Caco-2 (cell line): ENCODE data around the gene ZMYND8. TPM values are rescaled to one million over a fixed set of nuclear protein-coding genes. Genes with fewer than 3 reads are reported as not detected.
"Not testable (repeated sequence)": the region's sequence is repeated elsewhere in the genome, so short reads cannot be mapped to it uniquely, and the experiment has no call there.

Source experiments
- BruUV-seq: library from RNA; stranded (reverse); fragments of 400-500 nt; replicated peaks from 2 replicates; lab custom pipeline; 2021; lab: Mats Ljungman, UMichigan
- CTCF ChIA-PET: fragments of 300-600 bp; sonication (Branson Sonifier 250); formaldehyde crosslinking; loops from one replicate; lab custom pipeline; 2022; ENCODE audit warnings: antibody characterized with exemption; lab: Charles Lee
- POLR2A ChIA-PET: fragments of 300-600 bp; sonication (Branson Sonifier 250); formaldehyde crosslinking; loops from one replicate; lab custom pipeline; 2022; ENCODE audit warnings: antibody characterized with exemption; lab: Charles Lee
- DNase-seq, 2 experiments: peaks; one replicate each; pipeline versions ENCODE4 v3.0.0 to v3.0.0-alpha.2; 2020 to 2022
- H3K27me3 ChIP-seq: replicated peaks from 2 replicates; pipeline ENCODE4 v1.6.0; 2011; ENCODE audit warnings: low read length; ENCODE audit not compliant: control insufficient read depth, insufficient read depth
- H3K36me3 ChIP-seq: 2 replicates; pipeline ENCODE4 v1.5.1; 2011; ENCODE audit warnings: low read length; ENCODE audit not compliant: control insufficient read depth, insufficient read depth
- H3K4me1 ChIP-seq: fragments of 250-450 bp; sonication (Bioruptor Pico); 2 replicates; pipeline ENCODE4 v1.5.1; 2020; ENCODE audit warnings: mild to moderate bottlenecking
- H3K4me3 ChIP-seq: 2 replicates; pipeline ENCODE4 v1.5.1; 2011; ENCODE audit warnings: low read depth, mild to moderate bottlenecking, control low read depth, low read length
- H3K9me3 ChIP-seq: fragments of 250-450 bp; sonication (Bioruptor Pico); 2 replicates; pipeline ENCODE4 v1.5.1; 2020; ENCODE audit warnings: mild to moderate bottlenecking, moderate library complexity
- H3K27ac Mint-ChIP-seq: one replicate; pipeline ENCODE4 v1.8.0; 2022; ENCODE audit warnings: mixed read lengths; ENCODE audit not compliant: unreplicated experiment
- H3K27me3 Mint-ChIP-seq: one replicate; pipeline ENCODE4 v1.8.0; 2022; ENCODE audit warnings: mixed read lengths; ENCODE audit not compliant: insufficient read depth, unreplicated experiment
- H3K36me3 Mint-ChIP-seq: one replicate; pipeline ENCODE4 v1.8.0; 2022; ENCODE audit warnings: mild to moderate bottlenecking, mixed read lengths; ENCODE audit not compliant: insufficient read depth, unreplicated experiment
- H3K4me1 Mint-ChIP-seq: one replicate; pipeline ENCODE4 v1.8.0; 2022; ENCODE audit warnings: low read depth, mixed read lengths; ENCODE audit not compliant: unreplicated experiment
- H3K4me3 Mint-ChIP-seq: one replicate; pipeline ENCODE4 v1.8.0; 2022; ENCODE audit warnings: mild to moderate bottlenecking, moderate library complexity, mixed read lengths; ENCODE audit not compliant: unreplicated experiment
- H3K9me3 Mint-ChIP-seq: one replicate; pipeline ENCODE4 v1.8.0; 2022; ENCODE audit warnings: mixed read lengths; ENCODE audit not compliant: unreplicated experiment
- CTCF ChIP-seq, 2 experiments: fragments of 200-600 bp in 1 of 2; IDR thresholded peaks; 1 replicate in 1 of 2; 2 replicates in 1 of 2; pipeline versions ENCODE4 v1.5.1 to v1.8.0; 2011 to 2022; ENCODE audit warnings: antibody characterized with exemption in 1 of 2, control low read depth in 1 of 2, inconsistent platforms in 1 of 2, low read depth in 1 of 2, low read length in 1 of 2, mild to moderate bottlenecking in 1 of 2, moderate library complexity in 1 of 2; ENCODE audit not compliant: insufficient read depth in 1 of 2, severe bottlenecking in 1 of 2, unreplicated experiment in 1 of 2
- intact Hi-C: fragments of 100-400 bp; cut with micrococcal nuclease; formaldehyde crosslinking; loops from one replicate; pipeline ENCODE4 v1.10.0; 2022; ENCODE audit not compliant: unreplicated experiment
- total RNA-seq: library from RNA; stranded (reverse); gene quantifications from 2 replicates; pipeline ENCODE4 v1.2.3, GENCODE V29; 2022

ZMYND8 gene
- total RNA-seq, 1 experiment from 2014 or later: 194 TPM

DNA sequence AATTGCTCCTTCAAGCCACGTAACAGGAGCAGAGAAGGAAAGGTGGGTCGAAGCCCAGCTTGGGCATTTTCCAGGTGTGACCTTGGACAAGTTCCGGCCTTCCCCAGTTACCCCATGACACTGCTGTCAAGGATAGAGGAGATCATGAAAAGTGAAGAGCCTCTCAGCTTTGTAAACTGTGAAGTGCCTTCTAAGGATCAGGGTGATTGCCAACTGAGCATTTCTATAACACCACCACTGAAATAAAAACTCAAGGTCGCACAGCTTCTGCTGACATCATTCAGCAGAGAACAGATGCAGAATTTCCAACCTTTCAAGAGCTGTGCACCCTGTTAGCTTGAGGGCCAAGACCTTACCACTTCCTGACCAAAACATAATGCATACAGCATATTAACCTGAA is 24.0 kb upstream of the ZMYND8 start:
- Mint-ChIP-seq H3K4me1 (peaks cover 25% of the 10 kb centered on the region), H3K27ac (no peak overlapping the region), H3K9me3 (peaks cover 10% of the 10 kb centered on the region), H3K4me3 (no peak overlapping the region), H3K27me3 (no peaks in the 10 kb centered on the region), H3K36me3 (peaks cover 13% of the 10 kb centered on the region)
- TF ChIP-seq CTCF (IDR thresholded peaks at IDR 0.05; ENCODE audit: insufficient read depth in 1 of 2, low read depth in 1 of 2, low read length in 1 of 2, severe bottlenecking in 1 of 2, unreplicated experiment in 1 of 2): no peak
- Histone ChIP-seq H3K9me3 (no peaks in the 10 kb centered on the region), H3K27me3 (no peaks in the 10 kb centered on the region), H3K4me3 (no peak overlapping the region), H3K36me3 (no peaks in the 10 kb centered on the region), H3K4me1 (peaks cover 20% of the 10 kb centered on the region)
- no TSS peak for BruUV-seq
- POLR2A ChIA-PET: interaction anchor here (0.6 to 6.1 kb wide), 3 partner anchors 21 to 121 kb away, joined by 3 to 114 read pairs (median 4); partner anchors contain the start of genes NCOA3 and ZMYND8
- CTCF ChIA-PET: interaction anchor here (0.9 to 5.8 kb wide), 4 partner anchors 23 to 184 kb away, joined by 3 to 306 read pairs (median 132); partner anchors contain the start of gene ZMYND8
- intact Hi-C loops: loop anchor here (5.0 kb wide), 2 partner anchors 38 to 633 kb away; no protein-coding TSS in a partner anchor
- no peak for DNase-seq

DNA sequence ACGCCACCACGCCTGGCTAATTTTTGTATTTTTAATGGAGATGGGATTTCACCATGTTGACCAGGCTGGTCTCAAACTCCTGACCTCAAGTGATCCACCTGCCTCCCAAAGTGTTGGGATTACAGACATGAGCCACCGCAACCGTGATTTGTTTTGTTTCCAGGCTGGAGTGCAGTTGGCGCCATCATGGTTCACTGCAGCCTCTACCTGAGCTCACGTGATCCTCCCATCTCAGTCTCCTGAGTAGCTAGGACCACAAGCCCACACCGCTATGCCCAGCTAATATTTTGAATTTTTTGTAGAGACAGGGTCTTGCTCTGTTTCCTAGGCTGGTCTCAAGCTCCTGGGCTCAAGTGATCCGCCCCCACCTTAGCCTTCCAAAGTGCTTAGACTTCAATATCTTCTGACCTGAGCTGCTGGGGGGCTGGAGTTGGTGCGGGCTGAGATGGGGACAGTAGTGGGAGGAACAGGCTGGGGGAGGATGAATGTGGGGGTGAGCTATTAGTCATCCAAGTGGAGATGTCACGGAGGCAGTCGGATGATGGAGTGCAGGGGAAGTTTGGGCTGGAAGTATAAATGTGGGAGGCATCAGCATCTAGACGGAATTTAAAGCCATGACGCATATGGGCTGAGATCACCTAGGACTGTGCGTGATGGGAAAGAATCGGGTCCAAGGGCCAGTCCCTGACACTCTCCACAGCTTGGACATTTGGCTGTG is 23.1 kb upstream of the ZMYND8 start:
- Mint-ChIP-seq H3K36me3 (peaks cover 7% of the 10 kb centered on the region), H3K4me1 (peaks cover 18% of the 10 kb centered on the region), H3K27me3 (no peaks in the 10 kb centered on the region), H3K4me3 (no peak overlapping the region), H3K9me3 (peaks cover 2% of the 10 kb centered on the region), H3K27ac (peak overlapping the region; percentile 2)
- intact Hi-C loops: loop anchor here (5.0 kb wide), 2 partner anchors 37 to 632 kb away; no protein-coding TSS in a partner anchor
- TF ChIP-seq CTCF (IDR thresholded peaks at IDR 0.05; ENCODE audit: insufficient read depth in 1 of 2, low read depth in 1 of 2, low read length in 1 of 2, severe bottlenecking in 1 of 2, unreplicated experiment in 1 of 2): no peak
- Histone ChIP-seq H3K9me3 (no peaks in the 10 kb centered on the region), H3K4me3 (no peak overlapping the region), H3K4me1 (peaks cover 15% of the 10 kb centered on the region), H3K27me3 (no peaks in the 10 kb centered on the region), H3K36me3 (no peaks in the 10 kb centered on the region)
- POLR2A ChIA-PET: interaction anchor here (6.1 kb wide), 1 partner anchor 20 kb away, joined by 114 read pairs; the partner anchor contains the start of gene ZMYND8
- no peak for DNase-seq
- no TSS peak for BruUV-seq
- CTCF ChIA-PET: interaction anchor here (0.6 to 5.8 kb wide), 4 partner anchors 22 to 234 kb away, joined by 3 to 306 read pairs (median 3); partner anchors contain the start of gene ZMYND8

DNA sequence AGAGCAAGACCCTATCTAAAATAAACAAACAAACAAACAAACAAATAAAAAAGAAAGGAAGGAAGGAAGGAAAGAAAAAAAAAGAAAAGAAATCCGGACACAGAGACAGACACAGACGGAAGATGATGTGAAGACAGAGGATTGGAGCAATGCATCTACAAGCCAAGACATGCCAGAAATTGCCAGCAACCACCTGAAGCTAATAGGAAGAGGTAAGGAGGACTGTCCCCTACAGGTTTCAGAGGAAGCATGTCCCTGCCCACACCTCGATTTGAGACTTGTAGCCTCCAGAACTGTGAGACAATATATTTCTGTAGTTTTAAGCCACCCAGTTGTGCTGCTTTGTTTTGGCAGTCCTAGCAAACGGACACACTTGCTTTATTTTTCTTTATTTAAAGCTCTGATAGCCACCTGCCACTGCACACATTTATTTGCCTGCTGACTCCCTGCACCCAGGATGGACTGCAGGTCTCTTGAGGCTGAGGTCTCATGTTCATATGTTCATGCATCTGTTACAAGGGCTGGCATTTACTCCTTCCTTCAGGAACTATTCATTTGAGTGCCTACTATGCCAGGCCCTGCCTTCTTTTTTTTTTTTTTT is 20.7 kb upstream of the ZMYND8 start:
- Histone ChIP-seq H3K27me3 (no peaks in the 10 kb centered on the region), H3K4me3 (no peak overlapping the region), H3K9me3 (no peaks in the 10 kb centered on the region), H3K4me1 (peaks cover 12% of the 10 kb centered on the region), H3K36me3 (no peaks in the 10 kb centered on the region)
- CTCF ChIA-PET: interaction anchor here (0.7 to 1.6 kb wide), 5 partner anchors 18 to 263 kb away, joined by 3 to 9 read pairs (median 5); no protein-coding TSS in a partner anchor
- H3K4me3 Mint-ChIP-seq: no peak overlapping the region
- H3K9me3 Mint-ChIP-seq: no peaks in the 10 kb centered on the region
- no peaks in the 10 kb centered on the region for H3K27me3 Mint-ChIP-seq
- peaks cover 8% of the 10 kb centered on the region for H3K36me3 Mint-ChIP-seq
- peak overlapping the region; percentile 0 for H3K27ac Mint-ChIP-seq
- BruUV-seq: no TSS peak
- TF ChIP-seq CTCF (IDR thresholded peaks at IDR 0.05; ENCODE audit: insufficient read depth in 1 of 2, low read depth in 1 of 2, low read length in 1 of 2, severe bottlenecking in 1 of 2, unreplicated experiment in 1 of 2): peak in 1 of 2 experiments; percentile 41
- intact Hi-C loops: no loop called here
- POLR2A ChIA-PET: interaction anchor here (1.0 to 1.5 kb wide), 2 partner anchors 19 to 21 kb away, joined by 4 to 7 read pairs; partner anchors contain the start of gene ZMYND8
- H3K4me1 Mint-ChIP-seq: peaks cover 15% of the 10 kb centered on the region
- DNase-seq: no peak

- POLR2A ChIA-PET: interaction anchor here (0.6 to 1.5 kb wide), 3 partner anchors 17 to 174 kb away, joined by 3 to 7 read pairs (median 3); no protein-coding TSS in a partner anchor
- DNase-seq, H3K4me3 ChIP-seq, H3K9me3 ChIP-seq, H3K9me3 Mint-ChIP-seq, H3K36me3 ChIP-seq, H3K27me3 Mint-ChIP-seq, H3K4me3 Mint-ChIP-seq, BruUV-seq, CTCF ChIA-PET, H3K27me3 ChIP-seq, intact Hi-C loops, H3K36me3 Mint-ChIP-seq: not testable (repeated sequence)
- peak overlapping the region; percentile 0 for H3K27ac Mint-ChIP-seq
- peaks cover 23% of the 10 kb centered on the region for H3K4me1 ChIP-seq
- H3K4me1 Mint-ChIP-seq: peaks cover 19% of the 10 kb centered on the region
These were observed 19.7 kb upstream of the ZMYND8 start for GRCh38 chr20:47376096-47376643.
